Left ventricle myocardium inferior (tissue), 1 donor: ENCODE measurements around the gene MTF2. TPM values are rescaled to one million over a fixed set of nuclear protein-coding genes. Genes with fewer than 3 reads are reported as not detected.
"Not testable (repeated sequence)": the region's sequence is repeated elsewhere in the genome, so short reads cannot be mapped to it uniquely, and the experiment has no call there.

Experiments used
- DNase-seq: peaks from one replicate; pipeline ENCODE4 v3.0.0-alpha.2; 2020
- H3K27ac ChIP-seq: fragments of 200-600 bp; replicated peaks from 2 replicates; pipeline ENCODE4 v1.8.0; 2021
- H3K27me3 ChIP-seq: fragments of 200-600 bp; 2 replicates; pipeline ENCODE4 v1.8.0; 2021; ENCODE audit warnings: low read depth
- H3K36me3 ChIP-seq: fragments of 200-600 bp; 2 replicates; pipeline ENCODE4 v1.8.0; 2021
- H3K4me1 ChIP-seq: fragments of 200-600 bp; 2 replicates; pipeline ENCODE4 v1.8.0; 2021
- H3K4me3 ChIP-seq: fragments of 200-600 bp; 2 replicates; pipeline ENCODE4 v1.8.0; 2021; ENCODE audit warnings: mild to moderate bottlenecking, moderate library complexity
- H3K9me3 ChIP-seq: fragments of 200-600 bp; replicated peaks from 2 replicates; pipeline ENCODE4 v1.8.0; 2021
- CTCF ChIP-seq: fragments of 200-600 bp; IDR thresholded peaks from 2 replicates; pipeline ENCODE4 v1.8.0; 2021; ENCODE audit warnings: antibody characterized with exemption, mild to moderate bottlenecking, borderline replicate concordance
- intact Hi-C: fragments of 100-400 bp; cut with micrococcal nuclease; formaldehyde crosslinking; loops from one replicate; pipeline ENCODE4 v1.11.0; 2022
- long read RNA-seq: library from polyadenylated mRNA; unstranded; transcript quantifications from one replicate; pipeline ENCODE4 v2.0.0, GENCODE V29; 2021
- total RNA-seq: library from RNA; stranded (reverse); fragmentation: NEBNext Ultra II Directional; extraction: Animal tissue kit (Norgen Biotek cat#: 25700); gene quantifications from one replicate; pipeline ENCODE4 v1.2.1, GENCODE V29; 2021
- donor health status: DM: no; HTN: yes; CAD: no; lungs with severe emphysema.

MTF2 gene
- 5.6 TPM for total RNA-seq
- long read RNA-seq, full-length matches to known transcripts, result 5 of 8 reads
- long read RNA-seq, partial matches to known transcripts, result 2 of 8 reads
- long read RNA-seq, other reads (novel, unspliced or antisense), result 1 of 8 reads

- Histone ChIP-seq H3K27me3 (no peaks in the 10 kb centered on the region), H3K9me3 (peaks cover 7% of the 10 kb centered on the region), H3K27ac (peak within 1 kb of the TSS; percentile 85), H3K36me3 (peaks cover 9% of the 10 kb centered on the region), H3K4me3 (peak within 1 kb of the TSS; percentile 72), H3K4me1 (peaks cover 37% of the 10 kb centered on the region)
- TF ChIP-seq CTCF, result no peak
- intact Hi-C loops, result no loop called here
- peak; percentile 95 for DNase-seq
Measured at GRCh38 chr1:93078986-93079654, at the start of gene MTF2. TSS of gene MTF2 (plus strand) at chr1:93079283. CDS start at chr1:93079527, 244 bp downstream.

- Histone ChIP-seq H3K36me3 (no peaks in the 10 kb centered on the region), H3K27ac (no peak overlapping the region), H3K27me3 (peaks cover 16% of the 10 kb centered on the region), H3K4me3 (no peak overlapping the region), H3K9me3 (no peaks in the 10 kb centered on the region), H3K4me1 (no peaks in the 10 kb centered on the region)
- no peak for TF ChIP-seq CTCF
- DNase-seq, result no peak
- intact Hi-C loops, result no loop called here
Measured at GRCh38 chr1:93029317-93029716, 49.8 kb upstream of the MTF2 start.

GRCh38 chr1:93030191-93030590 lies 48.9 kb upstream of the MTF2 start:
- intact Hi-C loops, H3K4me1 ChIP-seq, H3K27ac ChIP-seq, H3K36me3 ChIP-seq, DNase-seq, H3K4me3 ChIP-seq, H3K9me3 ChIP-seq: not testable (repeated sequence)
- peaks cover 15% of the 10 kb centered on the region for H3K27me3 ChIP-seq

GRCh38 chr1:93031711-93032110 lies 47.4 kb upstream of the MTF2 start:
- H3K27me3 ChIP-seq, result peaks cover 15% of the 10 kb centered on the region
- intact Hi-C loops, result no loop called here
- no peaks in the 10 kb centered on the region for H3K4me1 ChIP-seq
- no peaks in the 10 kb centered on the region for H3K9me3 ChIP-seq
- TF ChIP-seq CTCF, result no peak
- H3K27ac ChIP-seq, result no peak overlapping the region
- H3K4me3 ChIP-seq, result no peak overlapping the region
- DNase-seq, result no peak
- H3K36me3 ChIP-seq, result no peaks in the 10 kb centered on the region

- Histone ChIP-seq H3K36me3 (no peaks in the 10 kb centered on the region), H3K4me3 (no peak overlapping the region), H3K9me3 (no peaks in the 10 kb centered on the region), H3K27me3 (peaks cover 15% of the 10 kb centered on the region), H3K27ac (no peak overlapping the region), H3K4me1 (no peaks in the 10 kb centered on the region)
- no peak for DNase-seq
- no peak for TF ChIP-seq CTCF
- intact Hi-C loops, result no loop called here
Measured at GRCh38 chr1:93033029-93033428, 46.1 kb upstream of the MTF2 start.

GRCh38 chr1:93033785-93034184 lies 45.3 kb upstream of the MTF2 start:
- intact Hi-C loops, result no loop called here

More at GRCh38 chr1:93033785-93034184, 45.3 kb upstream of the MTF2 start:
- Histone ChIP-seq H3K27ac (no peak overlapping the region), H3K4me1 (no peaks in the 10 kb centered on the region), H3K36me3 (no peaks in the 10 kb centered on the region), H3K9me3 (no peaks in the 10 kb centered on the region), H3K27me3 (peaks cover 15% of the 10 kb centered on the region), H3K4me3 (no peak overlapping the region)
- TF ChIP-seq CTCF, result no peak
- DNase-seq, result no peak
